Astrocyte (in vitro differentiated cells and primary cell): ENCODE data around the gene MEX3C. TPM values are rescaled to one million over a fixed set of nuclear protein-coding genes. Genes with fewer than 3 reads are reported as not detected.

Experiments used
- DNase-seq: peaks from one replicate; pipeline ENCODE4 v3.0.0-alpha.2; 2010; ENCODE audit warnings: low read depth
- FAIRE-seq: peaks from 2 replicates; lab custom pipeline; 2011; peaks lifted over from hg19 to GRCh38; lab: Jason Lieb, UNC
- H2AFZ ChIP-seq: 2 replicates; pipeline ENCODE4 v1.6.0; 2012; ENCODE audit warnings: low read depth, low read length, inconsistent platforms
- H3K27ac ChIP-seq: 2 replicates; pipeline ENCODE4 v1.5.1; 2011; ENCODE audit warnings: low read depth, low read length, inconsistent platforms
- H3K27me3 ChIP-seq: 2 replicates; pipeline ENCODE4 v1.6.0; 2011; ENCODE audit warnings: low read length, inconsistent platforms; ENCODE audit not compliant: insufficient read depth
- H3K36me3 ChIP-seq: 2 replicates; pipeline ENCODE4 v1.5.1; 2011; ENCODE audit warnings: low read length, inconsistent platforms; ENCODE audit not compliant: insufficient read depth
- H3K4me1 ChIP-seq: 2 replicates; pipeline ENCODE4 v1.5.1; 2011; ENCODE audit warnings: low read length, inconsistent platforms; ENCODE audit not compliant: insufficient read depth
- H3K4me2 ChIP-seq: 2 replicates; pipeline ENCODE4 v1.6.0; 2012; ENCODE audit warnings: low read length, inconsistent platforms
- H3K4me3 ChIP-seq: 2 replicates; pipeline ENCODE4 v1.5.1; 2011; ENCODE audit warnings: low read depth, mild to moderate bottlenecking, low read length, inconsistent platforms; ENCODE audit not compliant: insufficient read depth
- H3K79me2 ChIP-seq: 2 replicates; pipeline ENCODE4 v1.6.0; 2012; ENCODE audit warnings: mild to moderate bottlenecking, low read length, inconsistent platforms; ENCODE audit not compliant: insufficient read depth
- H3K9ac ChIP-seq: 2 replicates; pipeline ENCODE4 v1.6.0; 2012; ENCODE audit warnings: mild to moderate bottlenecking, low read length, inconsistent platforms
- H3K9me3 ChIP-seq: 2 replicates; pipeline ENCODE4 v1.5.1; 2012; ENCODE audit warnings: low read depth, mild to moderate bottlenecking, low read length, inconsistent platforms; ENCODE audit not compliant: insufficient read depth
- H4K20me1 ChIP-seq: 2 replicates; pipeline ENCODE4 v1.6.0; 2012; ENCODE audit warnings: low read length, inconsistent platforms; ENCODE audit not compliant: insufficient read depth
- H3K27ac Mint-ChIP-seq: one replicate; pipeline ENCODE4 v1.8.0; 2021; ENCODE audit warnings: mild to moderate bottlenecking, mixed read lengths; ENCODE audit not compliant: unreplicated experiment
- H3K27me3 Mint-ChIP-seq: one replicate; pipeline ENCODE4 v1.8.0; 2021; ENCODE audit warnings: low read depth, mixed read lengths; ENCODE audit not compliant: unreplicated experiment
- H3K36me3 Mint-ChIP-seq: one replicate; pipeline ENCODE4 v1.8.0; 2021; ENCODE audit warnings: low read depth, mixed read lengths; ENCODE audit not compliant: unreplicated experiment
- H3K4me1 Mint-ChIP-seq: one replicate; pipeline ENCODE4 v1.8.0; 2021; ENCODE audit warnings: low read depth, mixed read lengths; ENCODE audit not compliant: unreplicated experiment
- H3K4me3 Mint-ChIP-seq: one replicate; pipeline ENCODE4 v1.8.0; 2021; ENCODE audit warnings: mild to moderate bottlenecking, moderate library complexity, mixed read lengths; ENCODE audit not compliant: unreplicated experiment
- H3K9me3 Mint-ChIP-seq: one replicate; pipeline ENCODE4 v1.8.0; 2021; ENCODE audit warnings: mild to moderate bottlenecking, mixed read lengths; ENCODE audit not compliant: unreplicated experiment
- CTCF ChIP-seq: IDR thresholded peaks from 2 replicates; pipeline ENCODE4 v1.5.1; 2011; ENCODE audit warnings: low read depth, mild to moderate bottlenecking, inconsistent platforms, low read length, moderate library complexity; ENCODE audit not compliant: insufficient read depth
- EZH2 ChIP-seq: IDR thresholded peaks from 2 replicates; pipeline ENCODE4 v1.6.1; 2012; ENCODE audit warnings: mild to moderate bottlenecking, low read length, inconsistent platforms; ENCODE audit not compliant: insufficient read depth
- total RNA-seq: library from RNA; stranded (reverse); gene quantifications from 2 replicates; pipeline ENCODE4 v1.2.1, GENCODE V29; 2021

MEX3C gene
- total RNA-seq, 1 donor from 2014 or later = 72.2 TPM

GRCh38 chr18:51168026-51168742 lies 29.3 kb downstream of the MEX3C start:
- Histone ChIP-seq H3K27ac (no peak overlapping the region), H3K9ac (no peak overlapping the region), H3K9me3 (no peaks in the 10 kb centered on the region), H3K27me3 (no peaks in the 10 kb centered on the region), H2AFZ (no peak overlapping the region), H3K79me2 (peaks cover 27% of the 10 kb centered on the region), H3K36me3 (no peaks in the 10 kb centered on the region), H3K4me1 (no peaks in the 10 kb centered on the region), H3K4me3 (no peak overlapping the region), H4K20me1 (peaks cover 63% of the 10 kb centered on the region), H3K4me2 (no peak overlapping the region)
- Mint-ChIP-seq H3K27me3 (no peaks in the 10 kb centered on the region), H3K27ac (no peak overlapping the region), H3K9me3 (no peaks in the 10 kb centered on the region), H3K4me3 (no peak overlapping the region), H3K4me1 (peaks cover 14% of the 10 kb centered on the region), H3K36me3 (peaks cover 7% of the 10 kb centered on the region)
- no peak for FAIRE-seq
- TF ChIP-seq CTCF (no peak), EZH2 (no peak)
- DNase-seq = no peak

GRCh38 chr18:51165296-51165695 lies 32.2 kb downstream of the MEX3C start:
- Mint-ChIP-seq H3K4me3 (no peak overlapping the region), H3K27me3 (no peaks in the 10 kb centered on the region), H3K27ac (no peak overlapping the region), H3K9me3 (peaks cover 4% of the 10 kb centered on the region), H3K36me3 (peaks cover 6% of the 10 kb centered on the region), H3K4me1 (peaks cover 14% of the 10 kb centered on the region)
- DNase-seq = no peak
- no peaks in the 10 kb centered on the region for H3K4me1 ChIP-seq
- TF ChIP-seq EZH2 (no peak), CTCF (no peak)
- H4K20me1 ChIP-seq = peaks cover 34% of the 10 kb centered on the region
- no peak for FAIRE-seq
- H3K79me2 ChIP-seq = peaks cover 6% of the 10 kb centered on the region
- no peak overlapping the region for H3K4me2 ChIP-seq
- H3K36me3 ChIP-seq = no peaks in the 10 kb centered on the region
- H3K27me3 ChIP-seq = no peaks in the 10 kb centered on the region
- H3K9ac ChIP-seq = no peak overlapping the region
- no peak overlapping the region for H3K27ac ChIP-seq
- H2AFZ ChIP-seq = no peak overlapping the region
- H3K4me3 ChIP-seq = no peak overlapping the region
- H3K9me3 ChIP-seq = no peaks in the 10 kb centered on the region

- FAIRE-seq = no peak
- no peak overlapping the region for H3K27ac Mint-ChIP-seq
- peaks cover 14% of the 10 kb centered on the region for H3K4me1 Mint-ChIP-seq
Observed at GRCh38 chr18:51164761-51165281, 32.7 kb downstream of the MEX3C start.

More at GRCh38 chr18:51164761-51165281, 32.7 kb downstream of the MEX3C start:
- Histone ChIP-seq H3K4me2 (no peak overlapping the region), H3K4me3 (no peak overlapping the region), H3K9ac (no peak overlapping the region), H2AFZ (no peak overlapping the region), H3K27me3 (no peaks in the 10 kb centered on the region), H3K4me1 (no peaks in the 10 kb centered on the region), H3K36me3 (no peaks in the 10 kb centered on the region), H3K27ac (no peak overlapping the region), H4K20me1 (peaks cover 29% of the 10 kb centered on the region), H3K79me2 (peaks cover 6% of the 10 kb centered on the region), H3K9me3 (no peaks in the 10 kb centered on the region)
- DNase-seq = no peak
- Mint-ChIP-seq H3K9me3 (peaks cover 5% of the 10 kb centered on the region), H3K36me3 (peaks cover 6% of the 10 kb centered on the region), H3K27me3 (no peaks in the 10 kb centered on the region), H3K4me3 (no peak overlapping the region)
- TF ChIP-seq CTCF = no peak
- no peak for TF ChIP-seq EZH2
